ENCODE results near the gene TSNAXIP1. TPM values are rescaled to one million over a fixed set of nuclear protein-coding genes. Genes with fewer than 3 reads are reported as not detected.

TSNAXIP1 gene
- total and polyA plus RNA-seq, 4 donors = 4.1 to 8.7 (median 5.0) TPM

DNA sequence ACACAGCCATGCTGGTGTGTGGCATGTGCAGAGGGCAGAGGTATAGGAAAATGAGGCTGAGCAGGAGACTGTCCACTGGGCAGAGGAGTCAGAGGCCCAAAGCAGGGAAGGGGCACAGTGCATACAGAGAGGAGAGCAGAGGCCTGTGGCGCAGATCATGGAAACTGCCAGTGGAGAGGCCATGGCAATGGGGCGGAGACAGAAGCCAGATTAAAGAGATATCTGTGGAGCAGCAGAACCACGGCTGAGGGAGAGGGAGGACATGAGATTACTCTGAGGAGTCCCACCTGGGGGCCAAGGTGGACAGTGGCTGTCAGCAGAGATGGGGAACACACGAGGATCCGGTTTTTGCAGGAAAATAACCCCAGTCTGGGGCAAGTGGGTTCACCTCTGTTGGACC lies 43.6 kb upstream of the TSNAXIP1 start:
- ATAC-seq (ENCODE audit: insufficient read depth, low FRiP score) (no peak), DNase-seq (no peak)
- Histone ChIP-seq H3K27ac (ENCODE audit: low read depth in 1 of 2, low read length in 1 of 2) (no peak overlapping the region), H3K36me3 (ENCODE audit: control insufficient read depth in 4 of 4, insufficient read depth in 4 of 4, low read length in 4 of 4) (peaks cover under 1 to 7% (median 3%) of the 10 kb centered on the region in 4 donors), H3K9ac (ENCODE audit: insufficient read depth in 1 of 2, low read length in 2 of 2) (no peak overlapping the region), H3K27me3 (ENCODE audit: control insufficient read depth in 3 of 3, insufficient read depth in 3 of 3, low read length in 2 of 3) (no peaks in the 10 kb centered on the region), H3K4me1 (ENCODE audit: control insufficient read depth in 5 of 5, insufficient read depth in 5 of 5, low read length in 5 of 5) (no peaks in the 10 kb centered on the region), H3K9me3 (ENCODE audit: control insufficient read depth in 4 of 4, insufficient read depth in 3 of 4, low read length in 3 of 4) (no peaks in the 10 kb centered on the region), H3K4me3 (no peak overlapping the region)
- WGBS, 2 donors = 95 to 98% methylated on average over 5 of the region's 5 CpGs
- no peak for TF ChIP-seq CTCF (IDR thresholded peaks at IDR 0.05; ENCODE audit: control extremely low read depth, extremely low read depth)

DNA sequence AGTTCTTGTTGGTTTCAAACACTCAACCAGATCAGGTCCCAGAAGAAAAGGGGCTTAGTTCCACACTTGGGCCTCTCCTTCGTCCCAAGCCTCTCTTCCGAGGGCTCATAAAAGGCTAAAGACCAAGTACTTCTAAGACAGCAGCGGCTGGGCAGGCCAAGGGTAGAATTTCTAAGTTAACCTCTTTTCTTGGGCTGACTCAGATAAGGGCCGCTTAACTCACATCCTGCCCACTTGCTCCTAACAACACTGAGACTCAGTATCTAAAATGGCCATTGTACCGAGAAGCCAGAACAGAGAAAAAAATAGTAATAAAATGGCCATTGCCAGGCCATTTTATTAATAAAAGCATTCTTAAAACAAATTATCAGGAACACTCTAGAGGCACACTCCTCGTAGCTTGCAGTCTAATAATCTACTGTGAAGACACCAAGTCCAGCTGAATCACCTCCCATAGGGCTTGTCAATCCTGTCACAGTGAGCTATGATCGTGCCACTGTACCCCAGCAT lies 42.5 kb upstream of the TSNAXIP1 start:
- Histone ChIP-seq H3K9ac (ENCODE audit: insufficient read depth in 1 of 2, low read length in 2 of 2) (no peak overlapping the region), H3K27ac (ENCODE audit: low read depth in 1 of 2, low read length in 1 of 2) (no peak overlapping the region), H3K36me3 (ENCODE audit: control insufficient read depth in 4 of 4, insufficient read depth in 4 of 4, low read length in 4 of 4) (peaks cover 0 to 5% (median 3%) of the 10 kb centered on the region in 4 donors), H3K9me3 (ENCODE audit: control insufficient read depth in 4 of 4, insufficient read depth in 3 of 4, low read length in 3 of 4) (no peaks in the 10 kb centered on the region), H3K27me3 (ENCODE audit: control insufficient read depth in 3 of 3, insufficient read depth in 3 of 3, low read length in 2 of 3) (no peaks in the 10 kb centered on the region), H3K4me1 (ENCODE audit: control insufficient read depth in 5 of 5, insufficient read depth in 5 of 5, low read length in 5 of 5) (no peaks in the 10 kb centered on the region), H3K4me3 (no peak overlapping the region)
- TF ChIP-seq CTCF (IDR thresholded peaks at IDR 0.05; ENCODE audit: control extremely low read depth, extremely low read depth) = no peak
- no peak for ATAC-seq (ENCODE audit: insufficient read depth, low FRiP score)
- no peak for DNase-seq
- WGBS, 2 donors = 97 to 98% methylated on average over 7 of the region's 7 CpGs

- WGBS, 2 donors = 97 to 98% methylated on average over 4 of the region's 4 CpGs
- H3K4me3 ChIP-seq = no peak overlapping the region
- DNase-seq = no peak
- no peaks in the 10 kb centered on the region for H3K27me3 ChIP-seq (ENCODE audit: control insufficient read depth in 3 of 3, insufficient read depth in 3 of 3, low read length in 2 of 3)
- TF ChIP-seq CTCF (IDR thresholded peaks at IDR 0.05; ENCODE audit: control extremely low read depth, extremely low read depth) = no peak
- H3K4me1 ChIP-seq (ENCODE audit: control insufficient read depth in 5 of 5, insufficient read depth in 5 of 5, low read length in 5 of 5) = no peaks in the 10 kb centered on the region
- H3K36me3 ChIP-seq (ENCODE audit: control insufficient read depth in 4 of 4, insufficient read depth in 4 of 4, low read length in 4 of 4) = peaks cover 0 to 4% (median 2%) of the 10 kb centered on the region in 4 donors
- no peak for ATAC-seq (ENCODE audit: insufficient read depth, low FRiP score)
- H3K27ac ChIP-seq (ENCODE audit: low read depth in 1 of 2, low read length in 1 of 2) = no peak overlapping the region
- H3K9me3 ChIP-seq (ENCODE audit: control insufficient read depth in 4 of 4, insufficient read depth in 3 of 4, low read length in 3 of 4) = no peaks in the 10 kb centered on the region
- H3K9ac ChIP-seq (ENCODE audit: insufficient read depth in 1 of 2, low read length in 2 of 2) = no peak overlapping the region
Observed at GRCh38 chr16:67766291-67766690, 40.4 kb upstream of the TSNAXIP1 start.

DNA sequence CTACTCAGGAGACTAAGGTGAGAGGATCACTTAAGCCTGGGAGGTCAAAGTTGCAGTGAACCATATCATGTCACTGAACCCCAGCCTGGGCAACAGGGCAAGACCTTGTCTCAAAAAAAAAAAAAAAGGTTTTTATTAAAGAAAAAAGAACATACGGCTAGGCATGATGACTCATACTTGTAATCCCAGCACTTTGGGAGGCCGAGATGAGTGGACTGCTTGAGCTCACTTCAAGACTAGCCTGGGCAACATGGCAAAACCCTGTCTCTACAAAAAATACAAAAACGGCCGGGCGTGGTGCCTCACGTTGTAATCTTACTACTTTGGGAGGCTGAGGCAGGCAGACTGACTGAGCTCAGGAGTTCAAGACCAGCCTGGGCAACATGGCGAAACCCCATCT lies 38.7 kb upstream of the TSNAXIP1 start:
- peaks cover 0 to 2% (median 0%) of the 10 kb centered on the region in 4 donors for H3K9me3 ChIP-seq (ENCODE audit: control insufficient read depth in 4 of 4, insufficient read depth in 3 of 4, low read length in 3 of 4)
- no peak overlapping the region for H3K4me3 ChIP-seq
- H3K27me3 ChIP-seq (ENCODE audit: control insufficient read depth in 3 of 3, insufficient read depth in 3 of 3, low read length in 2 of 3) = no peaks in the 10 kb centered on the region
- H3K9ac ChIP-seq (ENCODE audit: insufficient read depth in 1 of 2, low read length in 2 of 2) = no peak overlapping the region
- ATAC-seq (ENCODE audit: insufficient read depth, low FRiP score) (no peak), DNase-seq (no peak)
- WGBS, 2 donors = 65 to 87% methylated on average over 7 of the region's 7 CpGs
- H3K4me1 ChIP-seq (ENCODE audit: control insufficient read depth in 5 of 5, insufficient read depth in 5 of 5, low read length in 5 of 5) = peaks cover 0 to 4% (median 0%) of the 10 kb centered on the region in 5 donors
- TF ChIP-seq CTCF (IDR thresholded peaks at IDR 0.05; ENCODE audit: control extremely low read depth, extremely low read depth) = no peak
- H3K27ac ChIP-seq (ENCODE audit: low read depth in 1 of 2, low read length in 1 of 2) = no peak overlapping the region
- H3K36me3 ChIP-seq (ENCODE audit: control insufficient read depth in 4 of 4, insufficient read depth in 4 of 4, low read length in 4 of 4) = peaks cover 0 to 6% (median 2%) of the 10 kb centered on the region in 4 donors
